ENCODE measurements around the gene UNC13B. TPM values are rescaled to one million over a fixed set of nuclear protein-coding genes. Genes with fewer than 3 reads are reported as not detected.

The UNC13B gene
- total and polyA plus RNA-seq, 2 of the 8 experiments (the other 6 are each of a cell fraction or from before 2014, with no cell fraction given): 23.1 to 51.7 TPM

GRCh38 chr9:35324966-35325365, 163.2 kb downstream of the UNC13B start:
- Histone ChIP-seq H3K4me2 (ENCODE audit: insufficient read depth in 1 of 2, low read depth in 2 of 2, low read length in 2 of 2) (no peak overlapping the region), H2BK5ac (ENCODE audit: low read depth, low read length) (no peak overlapping the region), H3K36me3 (ENCODE audit: control insufficient read depth in 2 of 4, insufficient read depth in 4 of 4, low read length in 3 of 4) (no peaks in the 10 kb centered on the region), H4K8ac (ENCODE audit: extremely low read depth, insufficient read depth, low read length) (no peak overlapping the region), H3K14ac (ENCODE audit: insufficient read length) (no peak overlapping the region), H3K27me3 (replicated peaks in 1 of 4; ENCODE audit: control insufficient read depth in 3 of 4, extremely low read depth in 1 of 4, insufficient read depth in 3 of 4, low read length in 3 of 4) (no peaks in the 10 kb centered on the region), H3K56ac (replicated peaks; ENCODE audit: insufficient read length, low read depth, low read length) (no peak overlapping the region), H2BK120ac (replicated peaks; ENCODE audit: low read depth, low read length) (no peak overlapping the region), H2BK15ac (ENCODE audit: low read length) (no peak overlapping the region), H3K4me1 (replicated peaks in 1 of 4; ENCODE audit: control insufficient read depth in 3 of 4, insufficient read depth in 4 of 4, low read length in 3 of 4) (no peaks in the 10 kb centered on the region), H2BK12ac (ENCODE audit: low read depth, low read length) (no peak overlapping the region), H3K23ac (ENCODE audit: insufficient read length) (no peak overlapping the region), H3K79me2 (ENCODE audit: control insufficient read depth in 1 of 2, insufficient read depth in 2 of 2, low read length in 2 of 2) (no peaks in the 10 kb centered on the region), H3K9me3 (ENCODE audit: insufficient read depth in 2 of 2, low read depth in 1 of 2, low read length in 1 of 2) (no peaks in the 10 kb centered on the region), H3K4ac (replicated peaks; ENCODE audit: insufficient read length, low read depth, low read length) (no peak overlapping the region), H2AK5ac (ENCODE audit: low read depth, low read length) (no peak overlapping the region), H2AFZ (ENCODE audit: low read length) (no peak overlapping the region), H3K18ac (ENCODE audit: extremely low read depth, low read length) (no peak overlapping the region), H2BK20ac (ENCODE audit: low read length) (no peak overlapping the region), H3K27ac (ENCODE audit: low read depth, low read length) (no peak overlapping the region), H3K9ac (replicated peaks in 1 of 4; ENCODE audit: extremely low read depth in 1 of 4, low read depth in 3 of 4, low read length in 3 of 4) (no peak overlapping the region), H4K20me1 (replicated peaks in 1 of 2; ENCODE audit: control insufficient read depth in 1 of 2, insufficient read depth in 2 of 2, low read length in 2 of 2) (no peaks in the 10 kb centered on the region), H4K5ac (ENCODE audit: insufficient read length, low read depth, low read length) (no peak overlapping the region), H3K4me3 (ENCODE audit: extremely low read depth in 1 of 4, insufficient read depth in 2 of 4, low read depth in 3 of 4, low read length in 4 of 4) (no peak overlapping the region), H3K23me2 (ENCODE audit: low read depth, low read length) (no peaks in the 10 kb centered on the region), H4K91ac (replicated peaks; ENCODE audit: insufficient read length, low read length) (no peak overlapping the region), H3K79me1 (ENCODE audit: low read depth, low read length) (no peaks in the 10 kb centered on the region)
- WGBS, 2 experiments (ENCODE audit: extremely low coverage in 1 of 2, insufficient coverage in 1 of 2, insufficient read length in 1 of 2, insufficient replicate concordance in 2 of 2, low coverage in 1 of 2, low lambda C conversion rate in 2 of 2, missing lambda C conversion rate in 1 of 2): 81% methylated on average over 3 of the region's 3 CpGs; no CpG with 5 or more reads in 1 of the 2 experiments
- FAIRE-seq (no peak), DNase-seq (ENCODE audit: low read depth in 1 of 2, low spot score in 2 of 2) (no peak)
- ChIA-PET CTCF (ENCODE audit: partially characterized antibody) (interaction anchor here (0.9 kb wide), 2 partner anchors 10 to 66 kb away, joined by 3 to 4 read pairs; no protein-coding TSS in a partner anchor), POLR2A (ENCODE audit: partially characterized antibody) (no interaction called here)
